ENCODE results near the gene MLXIP.

The MLXIP gene

DNA sequence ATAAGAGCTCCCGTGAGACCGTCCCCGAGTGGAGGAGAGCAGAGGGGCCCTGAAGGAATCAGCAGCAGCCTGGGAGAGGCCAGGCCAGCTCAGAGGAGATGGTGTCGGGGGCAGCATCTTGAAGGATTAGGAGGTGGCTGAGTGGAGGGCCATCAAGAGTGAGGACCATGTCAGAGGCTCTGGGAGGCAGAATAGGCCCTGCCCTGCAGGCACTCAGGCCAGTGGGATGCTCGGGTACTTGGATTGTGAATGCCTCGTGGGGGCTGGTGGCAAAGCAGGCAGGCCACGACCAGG is 47.7 kb downstream of the MLXIP start:
- DNase-seq (ENCODE audit: low read depth), result no peak

DNA sequence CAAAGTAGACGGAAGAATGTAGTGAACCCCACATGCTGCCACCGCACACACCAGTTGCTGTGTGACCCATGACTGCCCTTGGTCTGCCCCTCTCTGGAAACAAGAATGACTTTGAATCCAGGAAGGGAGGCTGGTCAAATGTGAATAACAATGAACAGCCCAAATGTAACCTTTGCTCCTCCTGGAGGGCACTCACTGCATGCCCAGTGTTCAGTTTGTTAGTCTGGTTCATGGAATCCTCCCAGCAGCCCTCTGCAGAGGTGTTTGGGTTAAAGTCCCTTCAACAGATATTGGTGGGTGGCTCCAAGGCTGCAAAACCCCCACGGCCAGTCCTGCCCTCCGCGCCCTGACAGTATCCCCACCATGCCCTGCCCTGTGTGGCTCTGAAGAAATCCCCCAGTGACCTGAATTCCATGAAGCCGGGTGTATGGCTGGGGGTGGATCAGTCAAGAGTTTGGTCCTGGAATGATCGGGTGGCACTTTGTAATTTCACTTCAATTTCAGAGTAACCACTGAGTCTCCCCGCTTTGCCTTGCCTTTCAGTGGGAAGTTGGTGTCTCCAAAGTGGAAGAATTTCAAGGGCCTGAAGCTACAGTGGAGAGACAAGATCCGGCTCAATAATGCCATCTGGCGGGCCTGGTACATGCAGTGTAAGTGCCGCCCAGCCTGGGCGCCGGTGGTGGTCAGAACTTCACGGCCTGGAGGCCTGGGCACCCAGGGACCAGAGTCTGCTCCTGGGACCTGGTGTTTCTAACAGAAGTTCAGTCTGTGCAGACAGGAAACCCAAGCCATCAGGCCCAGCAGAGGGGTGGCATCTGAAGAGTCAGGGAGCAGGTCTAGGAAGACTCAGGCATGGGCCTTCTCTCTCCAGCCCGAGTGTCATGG is 48.4 kb downstream of the MLXIP start:
- DNase-seq (ENCODE audit: low read depth), result no peak

DNA sequence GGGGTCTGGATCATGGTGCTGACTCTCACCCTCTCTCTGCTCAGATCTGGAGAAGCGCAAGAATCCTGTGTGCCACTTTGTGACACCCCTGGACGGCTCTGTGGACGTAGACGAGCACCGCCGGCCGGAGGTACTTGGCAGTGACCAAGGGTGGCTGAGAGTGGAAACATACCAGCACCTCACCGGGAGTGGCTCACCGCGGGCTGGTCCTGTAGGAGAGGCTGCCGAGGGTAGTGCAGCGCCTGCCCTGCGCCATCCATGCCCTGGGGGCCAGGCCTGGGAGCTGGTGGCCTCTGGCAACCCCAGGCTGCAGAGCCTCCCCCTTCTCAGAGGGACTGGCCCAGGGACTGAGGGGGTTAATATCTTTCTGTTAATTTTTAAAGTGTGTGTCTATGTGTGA is 49.3 kb downstream of the MLXIP start:
- DNase-seq (ENCODE audit: low read depth), result no peak

DNA sequence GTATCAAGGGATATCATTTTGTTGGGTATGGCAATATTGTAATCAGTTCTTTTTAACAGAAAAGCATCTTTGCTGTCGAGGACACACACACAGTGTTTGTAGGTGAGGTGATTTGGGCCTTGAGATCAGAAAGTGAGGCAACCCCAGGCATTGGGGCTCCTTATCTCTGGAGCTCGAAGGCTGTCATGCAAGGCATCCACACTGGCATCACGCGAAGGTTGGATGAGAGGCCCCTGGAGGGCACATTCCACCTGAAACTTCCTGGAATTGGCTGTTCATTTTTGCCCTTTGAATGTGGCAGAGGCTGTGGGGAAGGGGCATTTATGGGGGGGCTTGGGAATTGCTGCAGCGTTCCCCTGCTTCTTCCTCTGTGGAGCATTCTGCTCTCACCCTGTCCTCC is 49.9 kb downstream of the MLXIP start:
- DNase-seq (ENCODE audit: low read depth), result no peak

DNA sequence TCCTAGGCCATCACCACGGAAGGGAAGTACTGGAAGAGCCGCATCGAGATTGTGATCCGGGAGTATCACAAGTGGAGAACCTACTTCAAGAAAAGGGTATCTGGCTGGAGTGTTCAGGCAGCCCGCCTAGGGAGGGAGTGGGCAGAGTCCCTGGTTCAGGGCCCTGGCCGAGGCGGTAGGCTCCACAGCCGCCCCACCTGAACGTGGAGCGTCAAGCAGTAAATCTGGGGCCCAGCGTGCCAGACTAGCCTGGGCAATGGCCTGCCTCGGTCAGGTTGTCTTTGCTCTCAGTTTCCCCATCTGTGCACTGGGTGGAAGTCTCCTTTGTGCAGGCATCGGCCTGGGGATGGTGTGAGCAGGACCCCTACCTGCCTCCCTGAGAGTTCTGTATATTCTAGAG is 50.6 kb downstream of the MLXIP start:
- DNase-seq (ENCODE audit: low read depth), result no peak

DNA sequence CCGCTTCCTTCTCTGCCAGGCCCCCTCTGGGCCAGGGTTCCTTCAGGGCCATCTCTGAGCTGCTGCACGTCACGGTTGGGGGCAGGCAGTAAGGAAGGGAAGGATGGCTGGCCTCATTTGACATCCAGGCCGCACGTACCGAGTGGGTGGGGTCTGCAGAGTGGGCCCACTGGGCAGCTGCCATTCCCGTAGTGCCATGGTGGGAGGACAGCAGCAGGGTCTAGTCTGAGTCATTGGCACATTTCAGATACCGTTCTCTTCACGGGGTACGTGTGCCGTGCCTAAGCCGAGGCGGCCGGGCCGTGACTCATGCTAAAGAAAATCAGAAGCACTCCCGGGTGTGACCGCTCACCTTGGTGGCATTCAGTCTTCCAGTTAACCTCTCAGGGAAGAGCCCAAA is 51.6 kb downstream of the MLXIP start:
- no peak for DNase-seq (ENCODE audit: low read depth)

DNA sequence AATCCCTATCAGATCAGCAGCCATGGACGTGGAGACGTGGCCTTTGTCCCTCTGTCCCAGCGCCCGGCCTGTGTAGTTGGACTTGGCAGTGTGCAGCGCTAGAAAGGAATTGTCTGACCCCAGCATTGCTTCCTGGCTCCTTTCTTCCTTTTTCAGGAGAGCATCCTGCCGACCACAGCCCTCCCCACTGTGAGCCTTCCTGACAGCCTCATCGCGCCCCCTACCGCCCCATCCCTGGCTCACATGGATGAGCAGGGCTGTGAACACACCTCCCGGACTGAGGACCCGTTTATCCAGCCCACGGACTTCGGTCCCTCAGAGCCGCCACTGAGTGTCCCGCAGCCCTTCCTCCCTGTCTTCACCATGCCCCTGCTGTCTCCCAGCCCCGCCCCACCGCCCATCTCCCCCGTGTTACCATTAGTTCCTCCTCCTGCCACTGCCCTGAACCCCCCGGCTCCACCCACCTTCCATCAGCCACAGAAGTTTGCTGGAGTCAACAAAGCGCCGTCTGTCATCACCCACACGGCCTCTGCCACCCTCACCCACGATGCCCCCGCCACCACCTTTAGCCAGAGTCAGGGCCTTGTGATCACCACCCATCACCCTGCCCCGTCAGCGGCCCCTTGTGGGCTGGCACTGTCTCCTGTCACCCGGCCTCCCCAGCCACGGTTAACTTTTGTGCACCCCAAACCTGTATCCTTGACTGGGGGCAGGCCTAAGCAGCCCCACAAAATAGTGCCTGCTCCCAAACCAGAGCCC is 54.8 kb downstream of the MLXIP start:
- no peak for DNase-seq (ENCODE audit: low read depth)

DNA sequence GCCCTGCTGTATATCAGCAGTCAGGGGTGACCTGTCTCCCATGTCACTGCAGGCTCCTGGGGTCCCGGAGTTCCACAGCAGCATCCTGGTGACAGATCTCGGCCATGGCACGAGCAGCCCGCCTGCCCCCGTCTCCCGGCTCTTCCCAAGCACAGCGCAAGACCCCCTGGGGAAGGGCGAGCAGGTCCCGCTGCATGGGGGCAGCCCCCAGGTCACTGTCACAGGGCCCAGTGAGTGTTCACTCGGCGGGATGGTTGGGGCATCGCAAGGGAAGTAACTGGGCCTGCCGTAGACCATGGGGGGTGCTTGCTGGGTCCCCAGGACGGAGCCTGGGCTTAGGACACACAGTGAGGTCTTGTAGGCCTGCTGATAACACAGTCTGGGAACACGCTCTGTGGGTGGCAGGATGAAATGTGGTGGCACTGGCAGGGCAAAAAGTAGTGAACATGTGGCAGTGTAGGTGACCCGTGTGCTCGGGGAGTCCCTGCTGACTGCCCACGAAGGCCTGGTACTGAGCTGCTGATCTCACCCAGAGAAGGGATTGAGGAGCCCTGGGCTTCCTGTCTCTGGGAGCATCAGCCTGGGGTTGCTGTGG is 57.0 kb downstream of the MLXIP start:
- no peak for DNase-seq (ENCODE audit: low read depth)

DNA sequence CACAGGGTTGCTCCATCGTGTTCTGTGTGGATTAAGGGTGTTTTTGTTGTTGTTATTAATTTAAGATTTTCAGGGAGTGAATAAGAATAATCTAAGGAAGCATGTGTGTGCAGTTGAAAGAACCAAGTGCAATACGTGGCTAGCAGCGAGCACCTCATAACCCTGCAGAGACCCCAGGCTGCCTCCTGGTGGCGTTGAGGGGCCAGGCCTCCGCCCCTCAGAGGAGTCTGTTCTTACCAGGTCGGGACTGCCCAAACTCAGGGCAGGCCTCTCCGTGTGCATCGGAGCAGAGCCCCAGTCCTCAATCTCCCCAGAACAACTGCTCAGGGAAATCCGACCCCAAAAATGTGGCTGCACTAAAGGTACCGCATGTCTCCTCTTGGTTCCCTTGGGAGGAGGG is 58.7 kb downstream of the MLXIP start:
- no peak for DNase-seq (ENCODE audit: low read depth)

DNA sequence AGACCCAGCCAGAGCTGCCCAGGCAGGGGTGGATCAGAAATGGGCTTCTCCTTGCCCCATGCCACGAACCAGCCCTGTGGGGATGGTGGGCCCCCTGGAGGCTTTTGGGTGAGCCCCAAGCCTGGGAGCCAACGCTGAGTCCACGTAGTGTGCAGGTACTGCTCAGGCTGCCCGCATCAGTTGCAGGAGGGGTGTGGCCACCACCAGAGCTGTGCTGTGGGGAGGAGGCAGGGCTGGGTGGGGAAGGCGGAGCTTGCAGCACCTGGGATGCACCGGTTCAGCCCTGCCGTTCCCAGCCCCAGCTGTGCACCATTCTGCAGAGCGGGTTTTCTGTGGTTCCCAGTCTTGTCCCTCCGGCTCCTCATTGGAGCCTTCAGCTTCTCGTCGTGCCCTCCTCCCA is 59.1 kb downstream of the MLXIP start:
- DNase-seq (ENCODE audit: low read depth), result no peak

DNA sequence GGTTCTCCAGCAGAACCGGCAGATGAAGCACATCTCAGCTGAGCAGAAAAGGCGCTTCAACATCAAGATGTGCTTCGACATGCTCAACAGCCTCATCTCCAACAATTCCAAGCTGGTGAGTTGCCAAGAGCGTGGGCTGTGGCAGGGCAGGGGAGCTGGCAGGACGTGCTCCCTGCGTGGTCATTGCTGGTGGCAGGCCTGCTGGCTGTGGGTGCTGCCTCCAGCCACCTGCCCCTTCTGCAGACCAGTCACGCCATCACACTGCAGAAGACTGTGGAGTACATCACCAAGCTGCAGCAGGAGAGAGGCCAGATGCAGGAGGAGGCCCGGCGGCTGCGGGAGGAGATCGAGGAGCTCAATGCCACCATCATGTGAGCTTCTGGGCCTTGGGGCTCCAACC is 59.6 kb downstream of the MLXIP start:
- DNase-seq (ENCODE audit: low read depth), result no peak

DNA sequence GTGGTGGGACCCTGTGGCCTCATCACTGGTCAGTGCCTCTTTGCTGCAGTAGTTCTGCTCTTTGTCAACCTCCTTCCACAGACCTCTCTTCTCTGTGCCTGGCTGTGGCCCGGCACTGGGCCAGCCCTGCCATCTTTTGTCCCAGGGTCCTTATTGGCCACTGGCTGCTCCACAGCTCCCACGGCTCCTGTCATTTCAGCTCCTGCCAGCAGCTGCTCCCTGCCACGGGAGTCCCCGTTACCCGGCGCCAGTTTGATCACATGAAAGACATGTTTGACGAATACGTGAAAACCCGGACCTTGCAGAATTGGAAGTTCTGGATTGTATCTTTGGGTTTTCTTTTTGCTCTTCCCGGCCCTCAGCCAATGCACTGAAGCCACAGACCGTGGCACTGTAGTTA is 60.1 kb downstream of the MLXIP start:
- no peak for DNase-seq (ENCODE audit: low read depth)

DNA sequence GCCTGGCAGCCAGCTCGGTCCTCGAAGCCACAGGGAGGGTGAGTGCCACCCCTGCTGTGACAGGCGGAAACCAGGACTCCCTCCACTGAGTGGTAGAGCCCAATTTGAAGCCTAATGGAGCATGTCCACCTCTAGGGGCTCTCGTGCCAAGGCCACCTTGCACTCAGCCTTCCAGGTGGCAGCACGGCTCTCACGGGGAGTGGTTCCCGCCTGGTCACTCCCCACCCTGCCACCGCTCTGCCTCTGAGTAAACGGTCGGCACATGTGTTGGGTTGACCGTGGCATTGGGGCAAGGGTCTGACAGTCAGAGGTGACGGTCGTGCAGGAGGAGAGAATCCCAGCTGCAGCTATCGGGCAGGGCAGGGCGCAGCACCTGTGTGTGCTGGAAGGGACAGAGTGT is 60.7 kb downstream of the MLXIP start:
- no peak for DNase-seq (ENCODE audit: low read depth)

DNA sequence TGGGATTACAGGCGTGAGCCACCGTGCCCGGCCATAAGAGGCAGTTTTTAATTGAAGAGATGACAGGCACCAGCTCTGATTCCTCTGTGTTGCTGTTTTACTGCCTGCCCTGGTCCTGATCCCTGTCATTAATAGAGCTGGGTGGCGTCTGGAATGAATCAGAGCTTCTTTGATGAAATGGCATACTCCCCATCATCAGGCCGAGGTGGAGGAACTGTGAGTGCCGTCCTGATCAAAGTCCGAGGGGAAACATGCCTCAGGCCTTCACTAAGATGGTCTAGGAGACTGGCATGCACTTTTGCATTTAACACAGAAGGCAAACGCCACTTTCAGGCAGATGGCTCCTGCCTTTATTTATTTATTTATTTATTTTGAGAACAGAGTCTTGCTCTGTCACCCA is 61.4 kb downstream of the MLXIP start:
- DNase-seq (ENCODE audit: low read depth), result no peak

DNA sequence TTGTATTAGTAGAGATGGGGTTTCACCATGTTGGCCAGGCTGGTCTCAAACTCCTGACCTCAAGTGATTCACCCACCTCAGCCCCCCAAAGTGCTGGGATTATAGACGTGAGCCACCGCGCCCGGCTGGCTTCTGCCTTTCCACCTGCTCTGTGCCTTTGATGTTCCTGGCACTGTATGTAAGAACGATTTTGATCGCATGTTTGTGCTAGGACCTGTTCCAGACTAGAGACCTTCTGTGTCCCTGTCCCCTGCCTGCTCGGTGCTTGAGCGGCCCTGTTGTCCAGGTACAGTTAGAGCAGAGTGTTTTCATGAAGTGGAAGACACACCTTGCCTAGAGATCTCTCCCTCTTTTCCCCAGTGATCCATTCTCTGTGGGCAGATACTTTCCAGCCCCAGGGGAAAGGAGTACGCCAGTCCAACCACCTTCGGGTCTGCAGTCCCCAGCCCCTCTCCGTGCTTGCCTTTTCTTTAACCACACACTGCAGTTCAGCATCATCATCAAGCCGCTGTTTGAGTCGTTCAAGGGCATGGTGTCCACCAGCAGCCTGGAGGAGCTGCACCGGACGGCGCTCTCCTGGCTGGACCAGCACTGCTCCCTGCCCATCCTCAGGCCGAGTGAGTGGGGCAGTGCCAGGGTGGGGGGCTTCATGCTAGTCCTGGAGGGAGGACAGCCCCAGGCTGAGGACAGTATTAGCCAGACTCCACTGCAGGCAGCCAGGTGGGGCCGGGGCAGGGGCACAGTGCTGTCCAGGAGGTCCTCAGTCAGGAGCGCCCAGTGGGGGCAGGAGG is 62.1 kb downstream of the MLXIP start:
- DNase-seq (ENCODE audit: low read depth), result no peak

DNA sequence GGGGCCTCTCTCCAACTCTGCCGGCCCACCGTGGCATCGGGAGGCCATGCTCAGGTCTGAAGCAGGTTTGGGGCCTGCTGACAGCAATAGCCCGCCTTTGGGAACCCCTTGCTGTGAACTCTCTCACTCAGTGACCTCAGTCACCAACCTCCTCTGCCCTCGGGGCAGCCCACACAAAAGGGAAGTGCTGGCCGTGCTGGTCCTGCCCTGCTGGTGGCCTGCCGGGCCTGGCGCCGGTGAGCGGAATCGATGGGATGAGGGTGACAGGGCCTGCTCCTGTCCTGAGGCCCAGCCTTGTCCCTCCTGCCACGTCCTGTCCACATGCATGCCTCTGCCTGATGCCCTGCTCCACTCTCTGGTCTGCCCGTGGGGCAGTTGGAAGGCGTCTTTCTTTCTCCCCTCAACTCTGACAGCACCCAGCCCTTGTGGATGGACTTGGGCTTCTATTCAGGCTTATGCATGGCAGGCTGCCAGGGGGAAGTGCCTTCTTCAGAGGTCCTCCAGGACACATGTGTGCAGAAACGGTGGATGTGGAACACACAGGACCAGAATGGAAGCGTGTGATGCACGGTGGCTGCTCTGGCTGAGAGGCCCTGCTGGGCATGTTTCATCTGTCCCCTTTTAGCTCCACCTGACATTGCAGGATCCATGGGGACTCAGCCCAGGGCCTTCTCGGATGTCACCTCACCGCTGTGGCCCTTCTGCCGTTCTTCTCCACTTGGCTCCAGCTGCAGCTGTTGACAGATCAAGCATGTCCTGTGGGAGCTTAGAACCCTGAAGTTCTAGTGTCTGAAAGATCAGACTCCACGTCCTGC is 63.6 kb downstream of the MLXIP start:
- no peak for DNase-seq (ENCODE audit: low read depth)

DNA sequence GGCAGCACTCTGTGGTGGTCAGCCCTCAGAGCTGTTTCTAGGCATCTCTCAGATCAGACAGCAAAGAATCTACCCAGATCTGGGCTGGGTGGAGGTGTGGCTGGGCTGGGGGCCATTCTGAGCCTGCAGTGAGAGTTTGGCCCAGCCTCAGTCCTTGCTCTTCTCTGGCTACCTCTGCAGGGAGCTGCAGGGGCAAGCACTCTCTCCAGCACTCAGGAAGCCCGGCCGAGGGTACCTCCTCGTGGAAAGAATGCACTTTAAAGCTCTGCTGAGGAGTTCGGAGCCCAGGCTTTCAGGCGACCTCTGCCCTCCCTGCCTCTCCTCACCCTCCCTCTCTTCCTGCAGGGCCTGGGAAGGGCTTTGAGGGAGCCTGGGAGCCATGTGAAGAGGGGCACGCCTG is 64.3 kb downstream of the MLXIP start:
- no peak for DNase-seq (ENCODE audit: low read depth)

DNA sequence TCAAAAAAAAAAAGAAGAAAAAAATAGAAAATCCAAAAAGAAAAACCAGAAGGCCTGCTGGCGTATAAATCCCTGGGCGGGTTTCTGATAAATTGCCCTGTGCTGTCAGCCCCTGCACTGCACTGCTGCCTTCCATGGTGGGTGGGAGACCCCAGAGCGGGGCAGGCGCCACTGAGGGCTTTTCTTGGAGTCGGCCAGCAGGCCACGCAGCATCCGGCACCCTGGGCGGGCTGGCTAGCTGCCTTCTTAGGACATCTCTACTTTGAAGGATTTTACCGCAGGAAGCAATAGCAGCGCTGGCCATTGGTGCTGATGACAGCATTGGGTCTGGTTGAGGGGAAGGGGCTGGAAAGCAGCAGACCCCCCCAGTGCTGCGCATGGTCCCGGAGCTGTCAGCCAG is 66.3 kb downstream of the MLXIP start:
- DNase-seq (ENCODE audit: low read depth), result no peak

DNA sequence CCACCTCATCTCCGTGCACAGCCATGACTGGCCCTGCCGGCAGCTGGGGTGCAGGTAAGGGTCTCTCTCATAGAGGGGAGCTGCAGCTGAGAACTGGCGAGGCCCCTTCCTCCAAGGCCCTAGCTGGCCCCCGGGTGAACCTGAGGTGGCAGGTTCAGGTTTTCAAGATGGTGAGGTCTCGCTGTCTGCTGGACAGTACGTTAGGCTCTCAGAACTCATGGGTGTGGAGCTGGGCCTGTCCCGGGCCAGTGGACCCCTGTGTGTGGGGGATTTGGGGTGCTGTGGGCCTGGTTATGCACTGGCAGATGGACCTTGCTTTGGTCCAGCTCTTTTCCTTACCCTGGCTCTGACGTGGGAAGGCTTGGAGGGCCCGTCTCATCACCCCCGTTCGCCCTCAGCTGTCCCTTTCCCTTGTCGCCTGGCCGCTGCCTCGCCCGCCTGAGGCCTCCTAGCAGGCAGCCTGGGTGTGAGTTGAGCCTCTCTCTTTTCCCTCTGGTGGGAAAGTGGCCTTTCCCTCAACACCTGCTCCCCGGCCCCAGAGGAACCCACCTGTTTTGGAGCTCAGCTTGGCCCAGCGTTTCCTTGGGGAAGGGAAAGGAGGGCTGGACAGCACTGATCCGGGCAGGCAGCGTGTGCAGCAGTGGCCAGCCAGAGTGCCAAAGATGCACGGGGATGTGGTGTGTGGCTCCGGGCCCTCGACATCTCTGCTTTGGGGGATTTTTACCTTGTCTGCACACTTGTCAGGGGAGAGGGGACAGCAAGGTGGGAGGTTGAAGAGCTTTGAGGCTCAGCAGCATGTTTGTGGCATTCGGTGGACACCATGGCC is 67.2 kb downstream of the MLXIP start:
- DNase-seq (ENCODE audit: low read depth), result no peak

DNA sequence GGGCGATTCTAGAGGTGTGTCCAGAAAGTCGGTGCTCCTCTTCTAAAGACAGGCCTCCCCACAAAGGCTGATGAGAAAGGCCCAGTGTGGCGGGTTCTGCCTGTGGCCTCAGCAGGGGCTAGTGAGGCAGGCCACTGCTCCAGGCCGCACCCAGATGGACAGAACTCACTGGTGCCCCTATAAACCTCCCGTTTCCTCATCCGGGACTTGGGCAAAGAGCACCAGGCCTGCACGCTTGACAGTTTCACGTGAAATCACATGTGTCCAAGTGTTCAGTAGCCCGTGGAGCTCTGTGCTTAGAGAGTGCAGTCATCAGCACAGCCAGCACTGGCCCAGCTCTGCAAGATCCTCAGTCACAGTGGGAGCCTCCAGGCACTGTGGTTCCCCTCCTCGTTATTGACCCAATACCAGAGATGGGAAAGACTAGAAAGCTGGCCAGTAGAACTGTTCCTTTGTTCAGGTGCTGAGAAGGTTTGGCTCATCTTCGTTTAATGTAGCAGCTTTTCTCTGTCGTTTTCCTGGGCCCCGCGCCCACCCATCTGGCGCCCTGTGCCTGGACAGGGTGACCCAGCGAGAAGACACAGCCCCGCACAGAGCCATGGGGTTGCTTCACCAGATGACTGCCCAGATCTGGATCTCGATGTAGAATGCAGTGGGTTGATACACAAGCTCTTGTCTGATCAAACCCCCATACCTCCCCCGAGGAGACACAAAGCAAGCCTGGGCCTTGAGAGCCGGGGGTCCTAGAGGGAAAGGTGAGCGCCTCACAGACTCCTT is 69.1 kb downstream of the MLXIP start:
- no peak for DNase-seq (ENCODE audit: low read depth)
